ENCODE data around the gene DNAH17.

DNA sequence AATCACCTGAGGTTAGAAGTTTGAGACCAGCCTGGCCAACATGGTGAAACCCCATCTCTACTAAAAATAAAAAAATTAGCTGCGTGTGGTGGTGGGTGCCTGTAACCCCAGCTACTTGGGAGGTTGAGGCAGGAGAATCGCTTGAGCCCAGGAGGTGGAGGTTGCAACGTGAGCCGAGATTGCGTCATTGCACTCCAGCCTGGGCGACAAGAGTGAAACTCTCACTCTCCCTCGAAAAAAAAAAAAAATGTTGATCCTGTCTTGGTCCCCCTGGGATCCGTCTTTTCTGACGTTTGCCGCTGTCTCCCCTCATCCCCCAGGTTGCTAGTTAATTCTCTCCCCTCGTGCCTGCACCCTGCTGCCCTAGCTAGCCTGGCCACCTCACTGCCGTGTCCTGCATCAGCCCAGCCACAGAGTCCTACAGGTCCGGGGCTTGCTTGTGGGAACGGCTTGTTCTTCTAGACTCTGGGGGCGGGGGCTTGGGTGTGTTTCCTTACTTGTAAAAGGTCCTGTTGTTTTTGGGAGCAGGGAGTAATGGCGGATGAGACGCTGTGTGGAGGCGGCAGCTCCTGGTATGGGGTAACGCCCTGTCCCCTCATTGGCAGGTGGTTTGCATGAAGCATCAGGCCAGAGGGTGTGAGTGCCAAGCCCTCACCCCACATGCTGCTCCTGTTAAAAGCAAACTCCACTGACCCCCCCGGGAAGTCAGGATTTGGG is 154.2 kb downstream of the DNAH17 start:
- TF ChIP-seq CTCF (IDR thresholded peaks at IDR 0.05) = no peak
- no peak for TF ChIP-seq ZFX (IDR thresholded peaks at IDR 0.05; ENCODE audit: borderline replicate concordance)

Data from 22Rv1 (cell line).